Neural cell (in vitro differentiated cells): ENCODE results near the gene WNT3A. TPM values are rescaled to one million over a fixed set of nuclear protein-coding genes. Genes with fewer than 3 reads are reported as not detected.

ENCODE experiments used
- H2AFZ ChIP-seq: fragments of 200-600, 300-800 bp; sonication (generic), shearing (Covaris generic); 2 replicates; pipeline ENCODE4 v1.6.0; 2014; ENCODE audit warnings: low read depth, mild to moderate bottlenecking, antibody characterized with exemption, low read length, moderate library complexity
- H3F3A ChIP-seq: fragments of 200-600 bp; shearing (Covaris generic); 2 replicates; pipeline ENCODE4 v1.6.1; 2016; ENCODE audit warnings: mild to moderate bottlenecking, moderate library complexity, mixed read lengths, antibody characterized with exemption, low read length; ENCODE audit not compliant: insufficient read depth, poor library complexity, severe bottlenecking
- H3K27ac ChIP-seq: fragments of 200-600, 300-800 bp; sonication (generic), shearing (Covaris generic); 2 replicates; pipeline ENCODE4 v1.5.1; 2014; ENCODE audit warnings: mild to moderate bottlenecking, low read length, moderate library complexity
- H3K27me3 ChIP-seq: fragments of 300-800, 200-600 bp; sonication (generic), shearing (Covaris generic); 2 replicates; pipeline ENCODE4 v1.6.0; 2014; ENCODE audit warnings: mild to moderate bottlenecking, low read depth, low read length, moderate library complexity; ENCODE audit not compliant: insufficient read depth
- H3K36me3 ChIP-seq: fragments of 300-800, 200-600 bp; sonication (generic), shearing (Covaris generic); 2 replicates; pipeline ENCODE4 v1.5.1; 2014; ENCODE audit warnings: mild to moderate bottlenecking, antibody characterized with exemption, low read length, moderate library complexity; ENCODE audit not compliant: insufficient read depth
- H3K4me2 ChIP-seq: fragments of 300-800, 200-600 bp; sonication (generic), shearing (Covaris generic); 2 replicates; pipeline ENCODE4 v1.6.0; 2014; ENCODE audit warnings: mild to moderate bottlenecking, low read length
- H3K4me3 ChIP-seq: fragments of 300-800, 200-600 bp; sonication (generic), shearing (Covaris generic); 2 replicates; pipeline ENCODE4 v1.5.1; 2014; ENCODE audit warnings: mild to moderate bottlenecking, low read length, moderate library complexity
- H3K79me2 ChIP-seq: fragments of 200-600 bp; shearing (Covaris generic); replicated peaks from 2 replicates; pipeline ENCODE4 v1.6.0; 2014; ENCODE audit warnings: mild to moderate bottlenecking, low read length, moderate library complexity; ENCODE audit not compliant: insufficient read depth
- H3K9ac ChIP-seq: fragments of 300-800, 200-600 bp; sonication (generic), shearing (Covaris generic); 2 replicates; pipeline ENCODE4 v1.6.1; 2016; ENCODE audit warnings: mild to moderate bottlenecking, low read length, mixed read lengths
- H3K9me2 ChIP-seq: fragments of 200-600 bp; shearing (Covaris generic); 2 replicates; pipeline ENCODE4 v1.6.1; 2016; ENCODE audit warnings: mild to moderate bottlenecking, low read length, mixed read lengths; ENCODE audit not compliant: insufficient read depth
- H3K9me3 ChIP-seq: fragments of 200-600, 300-800 bp; sonication (generic), shearing (Covaris generic); 2 replicates; pipeline ENCODE4 v1.6.1; 2016; ENCODE audit warnings: mild to moderate bottlenecking, mixed run types, low read length, moderate library complexity, mixed read lengths
- H4K20me1 ChIP-seq: fragments of 200-600 bp; shearing (Covaris generic); 2 replicates; pipeline ENCODE4 v1.6.1; 2016; ENCODE audit warnings: mild to moderate bottlenecking, mixed run types; ENCODE audit not compliant: insufficient read depth
- EP300 ChIP-seq: fragments of 450-650 bp; conservative IDR thresholded peaks from 2 replicates; pipeline ENCODE4 v1.6.1; 2014; ENCODE audit warnings: antibody characterized with exemption, mild to moderate bottlenecking, moderate library complexity; ENCODE audit not compliant: poor library complexity, severe bottlenecking
- EZH2 ChIP-seq: fragments of 200-600, 300-800 bp; shearing (Covaris generic), sonication (generic); IDR thresholded peaks from 2 replicates; pipeline ENCODE4 v1.6.1; 2014; ENCODE audit warnings: antibody characterized with exemption, low read length, borderline replicate concordance, mild to moderate bottlenecking; ENCODE audit not compliant: insufficient read depth, poor library complexity, severe bottlenecking
- MXI1 ChIP-seq: fragments of 450-650 bp; conservative IDR thresholded peaks from 2 replicates; pipeline ENCODE4 v1.6.1; 2014; ENCODE audit warnings: antibody characterized with exemption, mild to moderate bottlenecking; ENCODE audit not compliant: poor library complexity, severe bottlenecking
- POLR2AphosphoS5 ChIP-seq: IDR thresholded peaks from 2 replicates; pipeline ENCODE4 v1.6.1; 2012
- RAD21 ChIP-seq: fragments of 450-650 bp; conservative IDR thresholded peaks from 2 replicates; pipeline ENCODE4 v1.6.1; 2014; ENCODE audit warnings: antibody characterized with exemption, mild to moderate bottlenecking, moderate library complexity
- REST ChIP-seq: IDR thresholded peaks from 2 replicates; pipeline ENCODE4 v1.6.1; 2012; ENCODE audit warnings: borderline replicate concordance
- SMC3 ChIP-seq: fragments of 450-650 bp; conservative IDR thresholded peaks from 2 replicates; pipeline ENCODE4 v1.6.1; 2014; ENCODE audit warnings: antibody characterized with exemption, mild to moderate bottlenecking, moderate library complexity; ENCODE audit not compliant: poor library complexity
- TAF1 ChIP-seq: IDR thresholded peaks from 2 replicates; pipeline ENCODE4 v1.6.1; 2012; ENCODE audit warnings: low read depth
- polyA plus RNA-seq: library from polyadenylated mRNA; depleted of rRNA; stranded (reverse); fragments of >200 nt; gene quantifications from 2 replicates; pipeline ENCODE4 v1.2.3, GENCODE V29; 2014
- TF ChIP-seq, protein P1 (sequence below): fragments of 450-650 bp; IDR thresholded peaks from 2 replicates; pipeline ENCODE4 v1.5.1; 2014; ENCODE audit warnings: antibody characterized with exemption, mild to moderate bottlenecking, moderate library complexity; ENCODE audit not compliant: poor library complexity, severe bottlenecking

Gene WNT3A
- polyA plus RNA-seq, 1 donor from 2014 or later: 0.14 TPM

GRCh38 chr1:228095161-228095560, 88.4 kb downstream of the WNT3A start:
- Histone ChIP-seq H2AFZ (no peak overlapping the region), H3K79me2 (peaks cover 66% of the 10 kb centered on the region), H3K4me3 (no peak overlapping the region), H4K20me1 (no peaks in the 10 kb centered on the region), H3K27ac (no peak overlapping the region), H3K9me2 (no peaks in the 10 kb centered on the region), H3K9me3 (peaks cover 4% of the 10 kb centered on the region), H3K27me3 (no peaks in the 10 kb centered on the region), H3K36me3 (peaks cover 15% of the 10 kb centered on the region), H3K9ac (no peak overlapping the region), H3F3A (no peaks in the 10 kb centered on the region), H3K4me2 (no peak overlapping the region)
- no peak for TF ChIP-seq SMC3

DNA sequence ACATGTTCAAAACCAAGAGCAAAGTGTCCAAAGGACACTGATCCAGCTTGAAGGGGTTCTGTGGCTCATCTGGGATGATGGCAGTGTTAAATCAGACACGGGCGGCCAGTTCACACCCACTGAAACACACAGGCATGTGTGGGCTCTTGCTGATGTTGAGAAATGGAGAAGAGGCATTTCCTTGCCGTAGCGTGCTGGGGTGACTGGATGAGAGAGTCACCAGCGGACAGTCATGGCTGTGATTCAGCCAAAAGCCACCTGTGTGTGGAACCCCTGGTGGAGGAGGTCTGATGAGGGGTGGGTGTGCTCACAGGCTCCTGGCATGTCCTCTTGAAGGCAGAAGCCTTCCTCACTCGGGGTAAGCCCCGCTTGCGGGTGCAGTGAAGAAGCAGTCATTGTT, 89.1 kb downstream of the WNT3A start:
- H3K27ac ChIP-seq: no peak overlapping the region
- H3F3A ChIP-seq: no peaks in the 10 kb centered on the region
- H3K9me3 ChIP-seq: peaks cover 4% of the 10 kb centered on the region
- H4K20me1 ChIP-seq: no peaks in the 10 kb centered on the region
- peaks cover 60% of the 10 kb centered on the region for H3K79me2 ChIP-seq
- no peak overlapping the region for H3K9ac ChIP-seq
- no peak overlapping the region for H3K4me3 ChIP-seq
- no peak overlapping the region for H3K4me2 ChIP-seq
- peaks cover 15% of the 10 kb centered on the region for H3K36me3 ChIP-seq
- H3K9me2 ChIP-seq: no peaks in the 10 kb centered on the region
- TF ChIP-seq EZH2 (no peak), SMC3 (no peak), REST (no peak), POLR2AphosphoS5 (no peak), TAF1 (no peak), MXI1 (no peak), RAD21 (no peak), EP300 (no peak)
- TF ChIP-seq, protein P1, sequence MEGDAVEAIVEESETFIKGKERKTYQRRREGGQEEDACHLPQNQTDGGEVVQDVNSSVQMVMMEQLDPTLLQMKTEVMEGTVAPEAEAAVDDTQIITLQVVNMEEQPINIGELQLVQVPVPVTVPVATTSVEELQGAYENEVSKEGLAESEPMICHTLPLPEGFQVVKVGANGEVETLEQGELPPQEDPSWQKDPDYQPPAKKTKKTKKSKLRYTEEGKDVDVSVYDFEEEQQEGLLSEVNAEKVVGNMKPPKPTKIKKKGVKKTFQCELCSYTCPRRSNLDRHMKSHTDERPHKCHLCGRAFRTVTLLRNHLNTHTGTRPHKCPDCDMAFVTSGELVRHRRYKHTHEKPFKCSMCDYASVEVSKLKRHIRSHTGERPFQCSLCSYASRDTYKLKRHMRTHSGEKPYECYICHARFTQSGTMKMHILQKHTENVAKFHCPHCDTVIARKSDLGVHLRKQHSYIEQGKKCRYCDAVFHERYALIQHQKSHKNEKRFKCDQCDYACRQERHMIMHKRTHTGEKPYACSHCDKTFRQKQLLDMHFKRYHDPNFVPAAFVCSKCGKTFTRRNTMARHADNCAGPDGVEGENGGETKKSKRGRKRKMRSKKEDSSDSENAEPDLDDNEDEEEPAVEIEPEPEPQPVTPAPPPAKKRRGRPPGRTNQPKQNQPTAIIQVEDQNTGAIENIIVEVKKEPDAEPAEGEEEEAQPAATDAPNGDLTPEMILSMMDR: no peak
- H2AFZ ChIP-seq: no peak overlapping the region
- H3K27me3 ChIP-seq: no peaks in the 10 kb centered on the region
